HCT116 (cell line): ENCODE data around the gene F13A1. TPM values are rescaled to one million over a fixed set of nuclear protein-coding genes. Genes with fewer than 3 reads are reported as not detected.

ENCODE experiments used
- ATAC-seq: fragments of 200-7000 bp; cut with Tn5 transposase; 2 replicates; pipeline ENCODE4 v1.9.1; 2020; ENCODE audit warnings: mild to moderate bottlenecking, moderate library complexity
- BruUV-seq: library from RNA; stranded (reverse); fragments of 400-500 nt; replicated peaks from 2 replicates; lab custom pipeline; 2021; lab: Mats Ljungman, UMichigan
- CTCF ChIA-PET: fragments of 300-600 bp; sonication (Branson Sonifier 250); formaldehyde crosslinking; loops from one replicate; lab custom pipeline; 2021; ENCODE audit warnings: antibody characterized with exemption; lab: Charles Lee
- POLR2A ChIA-PET: fragments of 300-600, 350-600 bp; sonication (Branson Sonifier 250); formaldehyde crosslinking; loops from one replicate; lab custom pipeline; 2021; ENCODE audit warnings: antibody characterized with exemption; lab: Charles Lee
- RAD21 ChIA-PET, 2 experiments: fragments of 300-600 bp; sonication (Branson Sonifier 250); formaldehyde crosslinking; loops; one replicate each; lab custom pipeline; 2023; ENCODE audit warnings: low total read pairs in 2 of 2; ENCODE audit not compliant: uncharacterized antibody in 2 of 2, unreplicated experiment in 2 of 2, low non-redundant PET in 1 of 2; lab: Charles Lee
- DNase-seq: peaks from one replicate; pipeline ENCODE4 v3.0.0-alpha.2; 2010; ENCODE audit warnings: low read depth, low spot score
- H2AFZ ChIP-seq: fragments of 200-600 bp; shearing (Covaris generic), sonication (generic); 2 replicates; pipeline ENCODE4 v1.6.1; 2017; ENCODE audit warnings: low read depth, mixed run types, mixed read lengths, antibody characterized with exemption, low read length; ENCODE audit not compliant: poor library complexity, severe bottlenecking
- H3K27ac ChIP-seq: 2 replicates; pipeline ENCODE4 v1.5.1; 2012; ENCODE audit warnings: low read depth, low read length
- H3K27me3 ChIP-seq: fragments of 200-600 bp; sonication (generic); 2 replicates; pipeline ENCODE4 v1.6.1; 2016; ENCODE audit warnings: mixed run types, low read length, mixed read lengths; ENCODE audit not compliant: insufficient read depth
- H3K36me3 ChIP-seq, 2 experiments: fragments of 200-500 bp in 1 of 2; fragments of 200-600 bp in 1 of 2; sonication (Bioruptor generic) in 1 of 2; sonication (generic) in 1 of 2; 2 replicates each; pipeline versions ENCODE4 v1.5.1 to v1.6.1; 2014 to 2016; ENCODE audit warnings: low read length in 2 of 2, inconsistent platforms in 1 of 2, mixed read lengths in 1 of 2, mixed run types in 1 of 2; ENCODE audit not compliant: insufficient read depth in 2 of 2, control insufficient read depth in 1 of 2
- H3K4me1 ChIP-seq, 2 experiments: fragments of 200-600 bp in 1 of 2; sonication (generic) in 1 of 2; 2 replicates each; pipeline versions ENCODE4 v1.5.1 to v1.6.1; 2012 to 2017; ENCODE audit warnings: low read length in 2 of 2, inconsistent platforms in 1 of 2, mild to moderate bottlenecking in 1 of 2, mixed read lengths in 1 of 2, mixed run types in 1 of 2, moderate library complexity in 1 of 2; ENCODE audit not compliant: insufficient read depth in 2 of 2, control insufficient read depth in 1 of 2
- H3K4me2 ChIP-seq: fragments of 200-600 bp; sonication (generic); 2 replicates; pipeline ENCODE4 v1.6.1; 2017; ENCODE audit warnings: mixed run types, low read length, mixed read lengths
- H3K4me3 ChIP-seq, 2 experiments: fragments of 200-600 bp in 1 of 2; sonication (generic) in 1 of 2; replicated peaks in 1 of 2; 2 replicates each; pipeline ENCODE4 v1.5.1; 2011 to 2016; ENCODE audit warnings: low read length in 2 of 2, control low read depth in 1 of 2, low read depth in 1 of 2, mild to moderate bottlenecking in 1 of 2, mixed read lengths in 1 of 2, mixed run types in 1 of 2
- H3K79me2 ChIP-seq: fragments of 200-600 bp; sonication (generic); 2 replicates; pipeline ENCODE4 v1.6.1; 2017; ENCODE audit warnings: mild to moderate bottlenecking, mixed run types, low read length, moderate library complexity, mixed read lengths; ENCODE audit not compliant: insufficient read depth
- H3K9ac ChIP-seq: fragments of 200-600 bp; sonication (generic); 2 replicates; pipeline ENCODE4 v1.6.1; 2016; ENCODE audit warnings: low read length, mixed read lengths
- H3K9me2 ChIP-seq: fragments of 200-600 bp; sonication (generic), shearing (Covaris generic); 2 replicates; pipeline ENCODE4 v1.6.1; 2017; ENCODE audit warnings: mixed run types, mild to moderate bottlenecking, moderate library complexity; ENCODE audit not compliant: insufficient read depth
- H3K9me3 ChIP-seq, 2 experiments: fragments of 200-500 bp in 1 of 2; fragments of 200-600 bp in 1 of 2; sonication (Bioruptor generic) in 1 of 2; sonication (generic) in 1 of 2; 2 replicates each; pipeline ENCODE4 v1.6.1; 2014 to 2017; ENCODE audit warnings: low read length in 2 of 2, mixed read lengths in 2 of 2, inconsistent platforms in 1 of 2, low read depth in 1 of 2, mild to moderate bottlenecking in 1 of 2, mixed run types in 1 of 2, moderate library complexity in 1 of 2; ENCODE audit not compliant: control insufficient read depth in 1 of 2, insufficient read depth in 1 of 2
- H4K20me1 ChIP-seq: fragments of 200-600 bp; sonication (generic), shearing (Covaris generic); 2 replicates; pipeline ENCODE4 v1.6.1; 2017; ENCODE audit warnings: mixed run types, mild to moderate bottlenecking, moderate library complexity; ENCODE audit not compliant: insufficient read depth
- CBX3 ChIP-seq: IDR thresholded peaks from 2 replicates; pipeline ENCODE4 v1.6.1; 2012; ENCODE audit warnings: low read depth
- EGR1 ChIP-seq: IDR thresholded peaks from 2 replicates; pipeline ENCODE4 v1.6.1; 2012; ENCODE audit warnings: low read depth
- EZH2phosphoT487 ChIP-seq: fragments of 200-600 bp; IDR thresholded peaks from 2 replicates; pipeline ENCODE4 v1.6.1; 2018; ENCODE audit warnings: antibody characterized with exemption, borderline replicate concordance
- FOSL1 ChIP-seq: IDR thresholded peaks from 2 replicates; pipeline ENCODE4 v1.6.1; 2012; ENCODE audit warnings: low read depth
- POLR2AphosphoS5 ChIP-seq: IDR thresholded peaks from 2 replicates; pipeline ENCODE4 v1.6.1; 2011; ENCODE audit warnings: mild to moderate bottlenecking, low read depth, low read length, moderate library complexity
- SP1 ChIP-seq: IDR thresholded peaks from 2 replicates; pipeline ENCODE4 v1.6.1; 2012; ENCODE audit warnings: low read depth
- ZBTB33 ChIP-seq: IDR thresholded peaks from 2 replicates; pipeline ENCODE4 v1.6.1; 2011; ENCODE audit warnings: mild to moderate bottlenecking, low read length, moderate library complexity; ENCODE audit not compliant: insufficient replicate concordance; ENCODE audit errors: extremely low read depth
- ZFX ChIP-seq: fragments of 450-650 bp; IDR thresholded peaks from 2 replicates; pipeline ENCODE4 v1.6.1; 2017
- intact Hi-C: fragments of 100-400 bp; cut with micrococcal nuclease; formaldehyde crosslinking; loops from 2 replicates; pipeline ENCODE4 v1.10.0; 2022
- total RNA-seq: library from RNA; stranded (reverse); gene quantifications from one replicate; pipeline ENCODE4 v1.2.1, GENCODE V29; 2021; ENCODE audit not compliant: unreplicated experiment
- TF ChIP-seq, protein P1 (sequence below), 3 experiments: fragments of 200-600 bp in 1 of 3; sonication (generic) in 1 of 3; IDR thresholded peaks in 2 of 3; conservative IDR thresholded peaks in 1 of 3; 2 replicates each; pipeline ENCODE4 v1.5.1; 2012 to 2017; ENCODE audit warnings: low read depth in 2 of 3, low read length in 2 of 3, antibody characterized with exemption in 1 of 3, borderline replicate concordance in 1 of 3, control low read depth in 1 of 3, mild to moderate bottlenecking in 1 of 3, mixed read lengths in 1 of 3, mixed run types in 1 of 3, moderate library complexity in 1 of 3; ENCODE audit not compliant: insufficient read depth in 1 of 3

F13A1 gene
- total RNA-seq, 1 experiment from 2014 or later = 0.34 TPM

- RAD21 ChIA-PET = no interaction called here
- CTCF ChIA-PET = no interaction called here
- no peak overlapping the region for H3K27ac ChIP-seq
- H3K4me3 ChIP-seq = no peak overlapping the region
- no TSS peak for BruUV-seq
- POLR2A ChIA-PET = no interaction called here
- no peaks in the 10 kb centered on the region for H3K9me3 ChIP-seq
- ATAC-seq (no peak), DNase-seq (no peak)
- H3K27me3 ChIP-seq = peaks cover 48% of the 10 kb centered on the region
- H3K9me2 ChIP-seq = no peaks in the 10 kb centered on the region
- no peaks in the 10 kb centered on the region for H4K20me1 ChIP-seq
- H3K9ac ChIP-seq = no peak overlapping the region
- H3K4me1 ChIP-seq = no peaks in the 10 kb centered on the region
- H2AFZ ChIP-seq = no peak overlapping the region
- intact Hi-C loops = no loop called here
- TF ChIP-seq, protein P1, sequence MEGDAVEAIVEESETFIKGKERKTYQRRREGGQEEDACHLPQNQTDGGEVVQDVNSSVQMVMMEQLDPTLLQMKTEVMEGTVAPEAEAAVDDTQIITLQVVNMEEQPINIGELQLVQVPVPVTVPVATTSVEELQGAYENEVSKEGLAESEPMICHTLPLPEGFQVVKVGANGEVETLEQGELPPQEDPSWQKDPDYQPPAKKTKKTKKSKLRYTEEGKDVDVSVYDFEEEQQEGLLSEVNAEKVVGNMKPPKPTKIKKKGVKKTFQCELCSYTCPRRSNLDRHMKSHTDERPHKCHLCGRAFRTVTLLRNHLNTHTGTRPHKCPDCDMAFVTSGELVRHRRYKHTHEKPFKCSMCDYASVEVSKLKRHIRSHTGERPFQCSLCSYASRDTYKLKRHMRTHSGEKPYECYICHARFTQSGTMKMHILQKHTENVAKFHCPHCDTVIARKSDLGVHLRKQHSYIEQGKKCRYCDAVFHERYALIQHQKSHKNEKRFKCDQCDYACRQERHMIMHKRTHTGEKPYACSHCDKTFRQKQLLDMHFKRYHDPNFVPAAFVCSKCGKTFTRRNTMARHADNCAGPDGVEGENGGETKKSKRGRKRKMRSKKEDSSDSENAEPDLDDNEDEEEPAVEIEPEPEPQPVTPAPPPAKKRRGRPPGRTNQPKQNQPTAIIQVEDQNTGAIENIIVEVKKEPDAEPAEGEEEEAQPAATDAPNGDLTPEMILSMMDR (IDR thresholded peaks at IDR 0.05 in 2 of 3, conservative IDR thresholded peaks at IDR 0.05 in 1 of 3; ENCODE audit: borderline replicate concordance in 1 of 3, insufficient read depth in 1 of 3, low read depth in 2 of 3, low read length in 2 of 3) = no peak
- TF ChIP-seq EZH2phosphoT487 = no peak
- TF ChIP-seq SP1 = no peak
- TF ChIP-seq CBX3 = no peak
- TF ChIP-seq POLR2AphosphoS5 = no peak
- no peak for TF ChIP-seq ZFX
- no peak overlapping the region for H3K4me2 ChIP-seq
- H3K79me2 ChIP-seq = no peaks in the 10 kb centered on the region
- no peaks in the 10 kb centered on the region for H3K36me3 ChIP-seq
Measured at GRCh38 chr6:6176586-6177228, 143.8 kb downstream of the F13A1 start.

DNA sequence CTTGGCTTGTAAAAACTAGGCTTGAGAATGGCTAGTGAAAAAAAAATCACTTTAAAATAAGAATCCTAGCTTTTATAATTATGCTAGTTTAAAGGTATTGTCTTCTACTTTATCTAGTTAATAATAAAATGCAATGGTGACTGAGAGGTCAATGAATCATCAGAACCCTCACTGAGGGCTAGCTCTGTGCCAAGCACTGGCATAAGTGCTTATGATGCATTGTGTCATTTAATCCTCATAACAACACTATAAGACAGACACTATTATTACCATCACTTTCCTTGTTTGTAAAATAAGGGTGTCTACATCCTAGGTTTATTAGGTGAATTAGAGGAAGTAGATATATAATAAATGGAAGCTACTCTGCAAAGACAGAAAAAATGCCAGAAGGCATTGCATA is 144.3 kb downstream of the F13A1 start:
- Histone ChIP-seq H4K20me1 (no peaks in the 10 kb centered on the region), H3K4me2 (no peak overlapping the region), H3K4me3 (no peak overlapping the region), H2AFZ (no peak overlapping the region), H3K27me3 (peaks cover 44% of the 10 kb centered on the region), H3K36me3 (no peaks in the 10 kb centered on the region), H3K4me1 (no peaks in the 10 kb centered on the region), H3K9me3 (no peaks in the 10 kb centered on the region), H3K27ac (no peak overlapping the region), H3K9me2 (no peaks in the 10 kb centered on the region)
- no TSS peak for BruUV-seq
- ATAC-seq = no peak
- RAD21 ChIA-PET = no interaction called here
- intact Hi-C loops = no loop called here
- TF ChIP-seq EGR1 (no peak), FOSL1 (no peak), ZBTB33 (no peak), EZH2phosphoT487 (no peak)
- TF ChIP-seq, all 23 proteins: peak for 0
- Histone ChIP-seq H3K9ac (no peak overlapping the region), H3K79me2 (no peaks in the 10 kb centered on the region)
- CTCF ChIA-PET = no interaction called here
- POLR2A ChIA-PET = no interaction called here
- no peak for DNase-seq
